ENCODE results near the gene TNFSF11. TPM values are rescaled to one million over a fixed set of nuclear protein-coding genes. Genes with fewer than 3 reads are reported as not detected.

Gene TNFSF11
- not detected for total RNA-seq

DNA sequence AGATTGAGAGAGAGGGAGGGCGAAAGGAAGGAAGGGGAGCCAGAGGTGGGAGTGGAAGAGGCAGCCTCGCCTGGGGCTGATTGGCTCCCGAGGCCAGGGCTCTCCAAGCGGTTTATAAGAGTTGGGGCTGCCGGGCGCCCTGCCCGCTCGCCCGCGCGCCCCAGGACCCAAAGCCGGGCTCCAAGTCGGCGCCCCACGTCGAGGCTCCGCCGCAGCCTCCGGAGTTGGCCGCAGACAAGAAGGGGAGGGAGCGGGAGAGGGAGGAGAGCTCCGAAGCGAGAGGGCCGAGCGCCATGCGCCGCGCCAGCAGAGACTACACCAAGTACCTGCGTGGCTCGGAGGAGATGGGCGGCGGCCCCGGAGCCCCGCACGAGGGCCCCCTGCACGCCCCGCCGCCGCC is at the start of gene TNFSF11:
TNFSF11 (plus strand) TSS at position 142 of the 400 bp plus-strand sequence; CDS start at position 294, 152 bp downstream.
- Histone ChIP-seq H3K4me1 (peaks cover 0 to 16% (median 7%) of the 10 kb centered on the region in 4 donors), H3K36me3 (no peaks in the 10 kb centered on the region), H3K9me3 (peaks cover 0 to 10% (median 1%) of the 10 kb centered on the region in 4 donors), H3K27ac (no peak within 1 kb of the TSS), H3K27me3 (peaks cover 0 to 67% of the 10 kb centered on the region in 2 donors), H3K4me3 (peak within 1 kb of the TSS in 2 of 4 donors; percentile 29 to 36)
- 5 to 8% methylated on average over 18 to 36 of the region's 39 CpGs for WGBS, 2 donors
- DNase-seq (ENCODE audit: low spot score in 2 of 2) = no peak
- TF ChIP-seq EP300 (IDR thresholded peaks at IDR 0.05) (no peak), POLR2A (IDR thresholded peaks at IDR 0.05) (no peak)
- TF ChIP-seq, protein P1, sequence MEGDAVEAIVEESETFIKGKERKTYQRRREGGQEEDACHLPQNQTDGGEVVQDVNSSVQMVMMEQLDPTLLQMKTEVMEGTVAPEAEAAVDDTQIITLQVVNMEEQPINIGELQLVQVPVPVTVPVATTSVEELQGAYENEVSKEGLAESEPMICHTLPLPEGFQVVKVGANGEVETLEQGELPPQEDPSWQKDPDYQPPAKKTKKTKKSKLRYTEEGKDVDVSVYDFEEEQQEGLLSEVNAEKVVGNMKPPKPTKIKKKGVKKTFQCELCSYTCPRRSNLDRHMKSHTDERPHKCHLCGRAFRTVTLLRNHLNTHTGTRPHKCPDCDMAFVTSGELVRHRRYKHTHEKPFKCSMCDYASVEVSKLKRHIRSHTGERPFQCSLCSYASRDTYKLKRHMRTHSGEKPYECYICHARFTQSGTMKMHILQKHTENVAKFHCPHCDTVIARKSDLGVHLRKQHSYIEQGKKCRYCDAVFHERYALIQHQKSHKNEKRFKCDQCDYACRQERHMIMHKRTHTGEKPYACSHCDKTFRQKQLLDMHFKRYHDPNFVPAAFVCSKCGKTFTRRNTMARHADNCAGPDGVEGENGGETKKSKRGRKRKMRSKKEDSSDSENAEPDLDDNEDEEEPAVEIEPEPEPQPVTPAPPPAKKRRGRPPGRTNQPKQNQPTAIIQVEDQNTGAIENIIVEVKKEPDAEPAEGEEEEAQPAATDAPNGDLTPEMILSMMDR (IDR thresholded peaks at IDR 0.05) = no peak

- TF ChIP-seq, protein P1 (IDR thresholded peaks at IDR 0.05) = no peak
- no peak for TF ChIP-seq EP300 (IDR thresholded peaks at IDR 0.05)
- TF ChIP-seq POLR2A (IDR thresholded peaks at IDR 0.05) = no peak
- H3K9me3 ChIP-seq = peaks cover 0 to 6% (median 0%) of the 10 kb centered on the region in 4 donors
- H3K27ac ChIP-seq = no peak overlapping the region
- 73 to 82% methylated on average over 3 of the region's 3 CpGs for WGBS, 2 donors
- H3K27me3 ChIP-seq = no peaks in the 10 kb centered on the region
- no peak overlapping the region for H3K4me3 ChIP-seq
- no peaks in the 10 kb centered on the region for H3K36me3 ChIP-seq
- H3K4me1 ChIP-seq = no peaks in the 10 kb centered on the region
- DNase-seq (ENCODE audit: low spot score in 2 of 2) = no peak
These were observed 49.4 kb upstream of the TNFSF11 start for GRCh38 chr13:42524487-42525034.

- no peaks in the 10 kb centered on the region for H3K36me3 ChIP-seq
- no peak overlapping the region for H3K27ac ChIP-seq
- no peak for TF ChIP-seq POLR2A (IDR thresholded peaks at IDR 0.05)
- 82 to 88% methylated on average over 2 of the region's 2 CpGs for WGBS, 2 donors
- peaks cover 0 to 6% (median 0%) of the 10 kb centered on the region in 4 donors for H3K9me3 ChIP-seq
- no peaks in the 10 kb centered on the region for H3K27me3 ChIP-seq
- no peak overlapping the region for H3K4me3 ChIP-seq
- no peaks in the 10 kb centered on the region for H3K4me1 ChIP-seq
- no peak for DNase-seq (ENCODE audit: low spot score in 2 of 2)
These were observed 48.9 kb upstream of the TNFSF11 start for GRCh38 chr13:42525035-42525504.

DNA sequence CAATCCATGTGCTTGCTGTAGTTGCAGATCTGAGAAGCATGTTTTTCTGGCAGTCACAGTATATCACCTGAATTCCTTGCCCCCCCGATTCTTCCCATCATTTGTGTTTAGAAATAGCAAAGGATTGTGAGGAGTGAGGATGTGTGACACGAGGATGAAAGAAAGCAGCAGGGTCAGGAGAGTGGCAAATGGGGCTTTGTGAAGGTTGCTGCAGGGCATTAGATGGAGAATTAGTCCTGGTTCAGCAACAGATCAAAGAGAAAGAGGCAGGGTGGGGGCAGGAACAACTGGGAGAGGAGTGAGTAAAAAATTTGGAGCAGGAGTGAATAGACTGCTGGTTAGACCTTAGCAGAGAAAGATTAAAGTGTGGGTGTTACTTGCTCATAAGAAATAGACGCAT is 47.7 kb upstream of the TNFSF11 start:
- H3K27me3 ChIP-seq = no peaks in the 10 kb centered on the region
- TF ChIP-seq, protein P1 (IDR thresholded peaks at IDR 0.05) = no peak
- TF ChIP-seq EP300 (IDR thresholded peaks at IDR 0.05) (no peak), POLR2A (IDR thresholded peaks at IDR 0.05) (no peak)
- no peak overlapping the region for H3K27ac ChIP-seq
- 46 to 47% methylated on average over 3 of the region's 3 CpGs for WGBS, 2 donors
- DNase-seq (ENCODE audit: low spot score in 2 of 2) = no peak
- H3K4me1 ChIP-seq = no peaks in the 10 kb centered on the region
- H3K36me3 ChIP-seq = no peaks in the 10 kb centered on the region
- H3K9me3 ChIP-seq = no peaks in the 10 kb centered on the region
- H3K4me3 ChIP-seq = no peak overlapping the region

DNA sequence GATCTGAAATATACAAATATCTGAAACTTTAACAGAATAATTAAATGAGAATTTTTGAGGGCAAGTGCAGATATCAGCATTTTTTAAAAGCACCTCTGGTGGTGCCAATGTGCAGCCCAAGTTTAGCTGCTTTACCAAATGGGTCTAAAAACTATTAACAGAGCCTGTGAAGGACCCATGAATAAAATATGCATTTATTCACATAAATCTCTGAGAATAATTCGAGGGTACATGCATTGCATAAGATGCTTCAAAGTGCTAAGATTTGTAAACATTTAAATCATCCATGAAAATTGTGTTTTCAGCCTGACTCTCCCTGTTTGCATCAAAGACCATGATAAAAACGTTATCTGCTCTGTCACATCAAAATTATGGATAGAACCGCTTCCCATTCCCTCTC is 47.1 kb upstream of the TNFSF11 start:
- Histone ChIP-seq H3K4me3 (no peak overlapping the region), H3K27ac (no peak overlapping the region), H3K27me3 (no peaks in the 10 kb centered on the region), H3K4me1 (no peaks in the 10 kb centered on the region), H3K9me3 (no peaks in the 10 kb centered on the region), H3K36me3 (no peaks in the 10 kb centered on the region)
- 71 to 78% methylated on average over 3 of the region's 3 CpGs for WGBS, 2 donors
- DNase-seq (ENCODE audit: low spot score in 2 of 2) = no peak
- TF ChIP-seq, protein P1 (IDR thresholded peaks at IDR 0.05) = no peak
- TF ChIP-seq POLR2A (IDR thresholded peaks at IDR 0.05) = no peak
- TF ChIP-seq EP300 (IDR thresholded peaks at IDR 0.05) = no peak
